ENCODE data around the gene UTP25.

DNA sequence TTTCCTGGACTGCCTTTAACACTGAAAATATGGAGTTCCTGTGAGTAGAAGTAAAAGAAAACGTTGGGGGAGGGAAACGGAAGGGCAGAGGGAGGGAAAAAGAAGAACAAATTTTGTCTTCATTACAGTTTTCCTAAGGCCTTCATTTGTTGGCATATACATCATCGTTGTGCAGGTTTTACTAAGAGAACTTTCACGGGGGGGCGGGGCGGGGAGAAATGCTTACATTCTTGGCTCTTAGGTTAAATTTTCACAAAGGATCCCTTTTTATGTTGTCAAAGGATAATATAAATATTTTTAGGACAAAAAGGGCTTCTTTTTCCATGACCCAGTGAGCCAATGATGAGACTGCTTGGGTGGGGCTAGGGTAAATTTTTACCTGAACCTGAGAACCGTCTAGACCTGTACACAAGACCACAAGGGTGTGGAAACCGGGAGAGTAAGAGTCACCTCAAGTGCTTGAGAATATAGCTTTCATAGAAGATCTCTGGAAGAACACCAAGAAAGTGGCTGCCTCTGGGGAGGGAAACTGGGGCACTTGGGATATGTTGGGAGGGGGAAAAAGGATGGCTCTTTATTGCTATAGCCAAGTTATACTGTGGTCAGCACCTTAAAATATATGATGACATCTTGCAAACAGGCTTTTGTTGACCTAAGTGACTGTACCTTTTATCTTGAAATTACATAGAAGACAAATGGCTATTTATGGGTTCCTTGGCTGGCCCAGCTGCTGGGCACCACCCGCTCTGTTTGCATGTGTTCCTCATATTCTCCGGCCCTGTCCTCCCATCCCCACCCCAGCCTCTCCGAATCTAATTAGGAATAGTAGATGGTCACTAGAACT lies 2.0 kb upstream of the UTP25 start:
- TF ChIP-seq, protein P1, sequence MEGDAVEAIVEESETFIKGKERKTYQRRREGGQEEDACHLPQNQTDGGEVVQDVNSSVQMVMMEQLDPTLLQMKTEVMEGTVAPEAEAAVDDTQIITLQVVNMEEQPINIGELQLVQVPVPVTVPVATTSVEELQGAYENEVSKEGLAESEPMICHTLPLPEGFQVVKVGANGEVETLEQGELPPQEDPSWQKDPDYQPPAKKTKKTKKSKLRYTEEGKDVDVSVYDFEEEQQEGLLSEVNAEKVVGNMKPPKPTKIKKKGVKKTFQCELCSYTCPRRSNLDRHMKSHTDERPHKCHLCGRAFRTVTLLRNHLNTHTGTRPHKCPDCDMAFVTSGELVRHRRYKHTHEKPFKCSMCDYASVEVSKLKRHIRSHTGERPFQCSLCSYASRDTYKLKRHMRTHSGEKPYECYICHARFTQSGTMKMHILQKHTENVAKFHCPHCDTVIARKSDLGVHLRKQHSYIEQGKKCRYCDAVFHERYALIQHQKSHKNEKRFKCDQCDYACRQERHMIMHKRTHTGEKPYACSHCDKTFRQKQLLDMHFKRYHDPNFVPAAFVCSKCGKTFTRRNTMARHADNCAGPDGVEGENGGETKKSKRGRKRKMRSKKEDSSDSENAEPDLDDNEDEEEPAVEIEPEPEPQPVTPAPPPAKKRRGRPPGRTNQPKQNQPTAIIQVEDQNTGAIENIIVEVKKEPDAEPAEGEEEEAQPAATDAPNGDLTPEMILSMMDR (IDR thresholded peaks at IDR 0.05 in 4 of 5, conservative IDR thresholded peaks at IDR 0.05 in 1 of 5), result no peak
- TF ChIP-seq POLR2A (IDR thresholded peaks at IDR 0.05), result no peak
